Omental fat pad (tissue), 4 donors: Measurements from ENCODE around the gene C3orf70. TPM values are rescaled to one million over a fixed set of nuclear protein-coding genes. Genes with fewer than 3 reads are reported as not detected.

Experiments
- ATAC-seq: fragments of 150-250 bp; one replicate; pipeline ENCODE4 v1.9.1; 2016; ENCODE audit warnings: mild to moderate bottlenecking, moderate library complexity; ENCODE audit not compliant: low FRiP score
- DNase-seq: peaks from one replicate; pipeline ENCODE4 v3.0.0-alpha.2; 2019; ENCODE audit warnings: low spot score
- CTCF ChIP-seq, 3 donors: fragments of 450-650 bp; IDR thresholded peaks; one replicate each; pipeline ENCODE4 v1.5.1; 2016 to 2017; ENCODE audit warnings: antibody characterized with exemption in 3 of 3, mild to moderate bottlenecking in 3 of 3, moderate library complexity in 2 of 3
- total RNA-seq, 4 donors: library from RNA; depleted of rRNA; stranded (reverse); fragments of >200 nt; gene quantifications; one replicate each; pipeline ENCODE4 v1.1.0, GENCODE V29; 2016

The C3orf70 gene
- total RNA-seq, result 1 to 10 TPM; 2.8 to 4.9 (median 3.5) TPM

GRCh38 chr3:185152410-185153170, at the start of gene C3orf70:
Gene C3orf70, minus strand, starts transcription at chr3:185153060. Its CDS starts 237 bp downstream, at chr3:185152823.
- no peak for DNase-seq
- TF ChIP-seq CTCF (IDR thresholded peaks at IDR 0.05), result no peak
- ATAC-seq, result peak; percentile 72

GRCh38 chr3:185200639-185201038, 47.8 kb upstream of the C3orf70 start:
- ATAC-seq, result no peak
- no peak for TF ChIP-seq CTCF (IDR thresholded peaks at IDR 0.05)
- DNase-seq, result no peak

- DNase-seq (no peak), ATAC-seq (no peak)
- TF ChIP-seq CTCF (IDR thresholded peaks at IDR 0.05), result no peak
Observed at GRCh38 chr3:185199671-185200070, 46.8 kb upstream of the C3orf70 start.

- DNase-seq, result no peak
- TF ChIP-seq CTCF (IDR thresholded peaks at IDR 0.05), result no peak
- ATAC-seq, result no peak
Observed at GRCh38 chr3:185199206-185199605, 46.3 kb upstream of the C3orf70 start.

GRCh38 chr3:185197068-185197467, 44.2 kb upstream of the C3orf70 start:
- ATAC-seq (no peak), DNase-seq (no peak)
- no peak for TF ChIP-seq CTCF (IDR thresholded peaks at IDR 0.05)

- DNase-seq (no peak), ATAC-seq (no peak)
- TF ChIP-seq CTCF (IDR thresholded peaks at IDR 0.05), result no peak
Observed at GRCh38 chr3:185195652-185196051, 42.8 kb upstream of the C3orf70 start.

- TF ChIP-seq CTCF (IDR thresholded peaks at IDR 0.05), result no peak
- ATAC-seq (no peak), DNase-seq (no peak)
Observed at GRCh38 chr3:185188816-185189215, 36.0 kb upstream of the C3orf70 start.
